ENCODE data around the gene RAPGEF3. TPM values are rescaled to one million over a fixed set of nuclear protein-coding genes. Genes with fewer than 3 reads are reported as not detected.

The RAPGEF3 gene
- total RNA-seq, 1 donor from 2014 or later: 165 TPM

DNA sequence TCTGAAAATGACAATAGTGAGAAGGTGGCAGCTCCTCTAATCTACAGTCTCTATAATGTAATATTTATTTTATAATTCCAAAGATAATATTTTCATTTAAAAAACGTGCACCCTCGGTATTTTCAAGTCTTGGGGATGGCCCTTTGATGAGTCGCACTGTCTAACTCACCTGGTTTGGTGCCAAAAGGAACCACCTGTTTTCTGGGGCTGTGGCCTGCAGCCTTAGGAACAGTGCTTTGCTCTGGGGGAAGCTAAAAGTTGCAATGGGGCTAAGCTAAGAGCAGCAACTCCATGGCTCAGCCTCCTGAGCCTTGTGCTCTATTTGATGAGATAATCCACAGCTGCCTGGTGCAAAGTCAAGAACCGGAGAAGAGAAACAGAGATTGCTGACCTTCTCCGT lies 27.0 kb downstream of the RAPGEF3 start:
- H3K9me3 ChIP-seq: no peaks in the 10 kb centered on the region
- peaks cover 15 to 22% of the 10 kb centered on the region in 2 donors for H3K4me1 ChIP-seq
- intact Hi-C loops (cut with DNase I): no loop called here
- H3K27me3 ChIP-seq: no peaks in the 10 kb centered on the region
- H3K36me3 ChIP-seq: no peaks in the 10 kb centered on the region
- H3K27ac ChIP-seq: no peak overlapping the region
- no peak for TF ChIP-seq CTCF (IDR thresholded peaks at IDR 0.05)
- H3K4me3 ChIP-seq: no peak overlapping the region
- no peak for DNase-seq (ENCODE audit: low spot score in 2 of 2)

DNA sequence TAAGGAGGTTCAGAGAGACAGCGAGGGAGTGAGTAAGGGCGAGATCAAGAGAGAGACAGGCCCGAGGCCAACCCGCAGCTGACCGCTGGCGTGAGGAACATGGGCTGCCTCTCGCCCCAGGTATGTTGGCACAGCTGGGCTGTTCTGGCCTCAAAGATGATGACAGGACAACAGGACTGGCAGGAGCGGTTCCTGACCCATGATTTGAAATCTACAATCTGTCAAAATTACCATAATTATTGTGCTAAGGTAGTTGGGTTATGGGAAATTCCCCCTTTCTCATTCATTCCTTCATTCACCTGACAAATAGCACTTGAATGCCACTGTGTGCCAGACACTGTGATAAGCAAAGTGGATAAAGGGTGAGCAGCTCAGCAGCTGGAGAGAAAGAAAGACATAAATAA lies 28.3 kb downstream of the RAPGEF3 start:
- intact Hi-C loops (cut with DNase I): no loop called here
- no peak overlapping the region for H3K27ac ChIP-seq
- TF ChIP-seq CTCF (IDR thresholded peaks at IDR 0.05): no peak
- H3K4me1 ChIP-seq: peaks cover 1 to 8% of the 10 kb centered on the region in 2 donors
- no peaks in the 10 kb centered on the region for H3K27me3 ChIP-seq
- DNase-seq (ENCODE audit: low spot score in 2 of 2): no peak
- no peaks in the 10 kb centered on the region for H3K36me3 ChIP-seq
- no peak overlapping the region for H3K4me3 ChIP-seq
- no peaks in the 10 kb centered on the region for H3K9me3 ChIP-seq

DNA sequence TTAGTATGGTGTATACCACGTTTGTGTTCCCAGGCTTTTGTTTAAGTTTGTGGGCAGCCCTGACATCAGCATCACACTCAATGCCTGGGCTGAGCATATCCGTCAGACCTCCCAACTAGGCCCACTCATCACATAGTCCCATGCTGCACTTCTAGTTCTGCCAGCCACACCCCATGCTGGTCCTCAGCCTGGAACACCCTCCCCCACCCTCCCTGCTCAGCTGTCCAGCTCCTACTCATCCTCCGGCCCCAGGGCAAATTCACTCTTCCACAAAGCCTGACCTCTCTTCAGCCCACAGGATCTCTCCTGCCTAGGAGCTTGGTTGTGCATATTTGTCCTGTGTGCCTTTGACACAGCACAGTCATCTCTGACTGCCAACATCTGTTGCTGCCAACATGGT lies 29.4 kb downstream of the RAPGEF3 start:
- Histone ChIP-seq H3K4me3 (no peak overlapping the region), H3K27ac (no peak overlapping the region), H3K36me3 (no peaks in the 10 kb centered on the region), H3K4me1 (no peaks in the 10 kb centered on the region), H3K27me3 (no peaks in the 10 kb centered on the region), H3K9me3 (no peaks in the 10 kb centered on the region)
- no peak for TF ChIP-seq CTCF (IDR thresholded peaks at IDR 0.05)
- no peak for DNase-seq (ENCODE audit: low spot score in 2 of 2)
- intact Hi-C loops (cut with DNase I): no loop called here

GRCh38 chr12:47725893-47726292 lies 32.8 kb downstream of the RAPGEF3 start:
- H3K4me1 ChIP-seq: peaks cover 0 to 9% of the 10 kb centered on the region in 2 donors
- H3K27ac ChIP-seq: no peak overlapping the region
- H3K27me3 ChIP-seq: no peaks in the 10 kb centered on the region
- TF ChIP-seq CTCF (IDR thresholded peaks at IDR 0.05): no peak
- no peaks in the 10 kb centered on the region for H3K9me3 ChIP-seq
- no peak for DNase-seq (ENCODE audit: low spot score in 2 of 2)
- no peak overlapping the region for H3K4me3 ChIP-seq
- H3K36me3 ChIP-seq: no peaks in the 10 kb centered on the region
- intact Hi-C loops (cut with DNase I): no loop called here

DNA sequence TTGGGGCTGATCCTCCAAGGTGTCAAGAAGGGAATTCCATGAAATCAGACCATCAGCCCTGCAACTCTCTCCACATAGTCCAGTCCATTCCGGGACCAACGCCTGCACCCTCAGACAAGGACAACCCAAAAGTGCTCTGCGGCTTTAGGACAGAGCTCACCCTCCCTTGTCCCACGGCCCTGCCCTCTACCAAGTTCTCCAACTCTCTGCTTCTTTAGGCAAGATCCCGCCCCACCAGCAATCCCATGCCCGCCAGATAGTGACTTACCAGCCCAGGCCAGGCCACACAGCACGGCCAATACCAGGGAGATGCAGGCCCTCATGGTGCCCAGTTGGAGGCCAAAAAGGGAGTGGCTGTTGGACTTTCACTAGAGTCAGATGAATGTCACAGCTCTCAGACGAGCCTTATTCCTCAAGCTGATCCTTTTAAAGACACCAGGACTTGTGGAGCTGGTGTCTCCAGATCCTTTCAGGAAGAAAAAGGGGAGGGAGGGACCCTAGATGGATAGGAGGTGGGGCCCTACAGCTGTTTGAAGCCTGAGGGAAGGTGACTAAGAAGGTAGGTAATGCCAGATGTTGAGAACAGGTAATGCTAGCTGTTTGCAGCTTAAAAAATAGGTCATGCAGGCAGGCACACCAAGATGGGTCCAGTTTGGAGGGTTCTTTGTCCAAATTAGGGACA lies 33.4 kb downstream of the RAPGEF3 start, which contains the start of gene ENDOU:
Gene ENDOU (minus strand): TSS at position 400 of the 682 bp plus-strand sequence. CDS start 77 bp downstream, at position 323.
- intact Hi-C loops (cut with DNase I): no loop called here
- no peak for TF ChIP-seq CTCF (IDR thresholded peaks at IDR 0.05)
- no peak within 1 kb of the TSS for H3K4me3 ChIP-seq
- H3K9me3 ChIP-seq: no peaks in the 10 kb centered on the region
- no peak for DNase-seq (ENCODE audit: low spot score in 2 of 2)
- H3K36me3 ChIP-seq: no peaks in the 10 kb centered on the region
- H3K4me1 ChIP-seq: peaks cover 0 to 9% of the 10 kb centered on the region in 2 donors
- H3K27me3 ChIP-seq: no peaks in the 10 kb centered on the region
- H3K27ac ChIP-seq: no peak within 1 kb of the TSS
